Progenitor cell of endocrine pancreas (in vitro differentiated cells): ENCODE measurements around the gene LRP1B. TPM values are rescaled to one million over a fixed set of nuclear protein-coding genes. Genes with fewer than 3 reads are reported as not detected.

Experiments used
- DNase-seq: peaks from one replicate; pipeline ENCODE4 v3.0.0; 2021; ENCODE audit warnings: low spot score; ENCODE audit not compliant: unreplicated experiment
- H3K27ac Mint-ChIP-seq: 2 replicates; pipeline ENCODE4 v1.8.0; 2021; ENCODE audit warnings: mild to moderate bottlenecking, moderate library complexity, mixed read lengths
- H3K27me3 Mint-ChIP-seq: 2 replicates; pipeline ENCODE4 v1.8.0; 2021; ENCODE audit warnings: mixed read lengths
- H3K36me3 Mint-ChIP-seq: 2 replicates; pipeline ENCODE4 v1.8.0; 2022; ENCODE audit warnings: mixed read lengths; ENCODE audit not compliant: insufficient read depth
- H3K4me1 Mint-ChIP-seq: 2 replicates; pipeline ENCODE4 v1.8.0; 2021; ENCODE audit warnings: low read depth, mixed read lengths
- H3K4me3 Mint-ChIP-seq: 2 replicates; pipeline ENCODE4 v1.8.0; 2021; ENCODE audit warnings: low read depth, mild to moderate bottlenecking, moderate library complexity, mixed read lengths
- H3K9me3 Mint-ChIP-seq: 2 replicates; pipeline ENCODE4 v1.8.0; 2021; ENCODE audit warnings: low read depth, mixed read lengths
- CTCF ChIP-seq: fragments of 200-600 bp; sonication (generic); IDR thresholded peaks from one replicate; pipeline ENCODE4 v1.5.0; 2021; ENCODE audit warnings: antibody characterized with exemption, mild to moderate bottlenecking; ENCODE audit not compliant: unreplicated experiment
- total RNA-seq: library from RNA; stranded (reverse); gene quantifications from 2 replicates; pipeline ENCODE4 v1.2.1, GENCODE V29; 2021

Gene LRP1B
- total RNA-seq, 1 donor from 2014 or later: 0.57 TPM

- Mint-ChIP-seq H3K27me3 (no peaks in the 10 kb centered on the region), H3K36me3 (no peaks in the 10 kb centered on the region), H3K27ac (no peak overlapping the region), H3K9me3 (no peaks in the 10 kb centered on the region), H3K4me1 (no peaks in the 10 kb centered on the region), H3K4me3 (no peak overlapping the region)
- TF ChIP-seq CTCF: no peak
- no peak for DNase-seq
Observed at GRCh38 chr2:141317986-141318385, 812.8 kb downstream of the LRP1B start.

GRCh38 chr2:141316606-141317005 lies 814.2 kb downstream of the LRP1B start:
- Mint-ChIP-seq H3K4me3 (no peak overlapping the region), H3K27ac (no peak overlapping the region), H3K4me1 (no peaks in the 10 kb centered on the region), H3K27me3 (no peaks in the 10 kb centered on the region), H3K9me3 (no peaks in the 10 kb centered on the region), H3K36me3 (no peaks in the 10 kb centered on the region)
- TF ChIP-seq CTCF: no peak
- no peak for DNase-seq

GRCh38 chr2:141316103-141316502 lies 814.7 kb downstream of the LRP1B start:
- Mint-ChIP-seq H3K4me1 (no peaks in the 10 kb centered on the region), H3K9me3 (no peaks in the 10 kb centered on the region), H3K36me3 (no peaks in the 10 kb centered on the region), H3K27me3 (no peaks in the 10 kb centered on the region), H3K4me3 (no peak overlapping the region), H3K27ac (no peak overlapping the region)
- no peak for TF ChIP-seq CTCF
- DNase-seq: no peak

- TF ChIP-seq CTCF: no peak
- Mint-ChIP-seq H3K27me3 (no peaks in the 10 kb centered on the region), H3K4me3 (no peak overlapping the region), H3K27ac (no peak overlapping the region), H3K36me3 (no peaks in the 10 kb centered on the region), H3K9me3 (no peaks in the 10 kb centered on the region), H3K4me1 (no peaks in the 10 kb centered on the region)
- DNase-seq: no peak
Observed at GRCh38 chr2:141313972-141314371, 816.8 kb downstream of the LRP1B start.

GRCh38 chr2:141311430-141311829 lies 819.4 kb downstream of the LRP1B start:
- Mint-ChIP-seq H3K9me3 (no peaks in the 10 kb centered on the region), H3K4me3 (no peak overlapping the region), H3K27me3 (no peaks in the 10 kb centered on the region), H3K27ac (no peak overlapping the region), H3K4me1 (no peaks in the 10 kb centered on the region), H3K36me3 (no peaks in the 10 kb centered on the region)
- no peak for TF ChIP-seq CTCF
- no peak for DNase-seq
